A673 (cell line): ENCODE data around the gene ZMYM1.

Source experiments
- CTCF ChIP-seq: fragments of 300-800, 200-600 bp; sonication (generic); conservative IDR thresholded peaks from 2 replicates; pipeline ENCODE4 v1.5.1; 2017; ENCODE audit warnings: low read depth, mild to moderate bottlenecking, antibody characterized with exemption, low read length, moderate library complexity, mixed read lengths
- EZH2 ChIP-seq: fragments of 200-600 bp; sonication (generic); IDR thresholded peaks from 2 replicates; pipeline ENCODE4 v1.6.1; 2017; ENCODE audit warnings: borderline replicate concordance, low read depth, mild to moderate bottlenecking, mixed read lengths, antibody characterized with exemption, low read length; ENCODE audit not compliant: poor library complexity, severe bottlenecking

GRCh38 chr1:35151220-35151619, 72.0 kb downstream of the ZMYM1 start:
- TF ChIP-seq CTCF (no peak), EZH2 (no peak)
